GM18873 (cell line): ENCODE data around the gene SYAP1.
"Not testable (repeated sequence)": the region's sequence is repeated elsewhere in the genome, so short reads cannot be mapped to it uniquely, and the experiment has no call there.

Source experiments
- ATAC-seq: cut with Tn5 transposase; IDR thresholded peaks from one replicate; pipeline ENCODE4 v1.9.1; 2021; ENCODE audit warnings: mild to moderate bottlenecking, moderate library complexity, moderate number of reproducible peaks; ENCODE audit not compliant: unreplicated experiment, low FRiP score

SYAP1 gene, protein sequence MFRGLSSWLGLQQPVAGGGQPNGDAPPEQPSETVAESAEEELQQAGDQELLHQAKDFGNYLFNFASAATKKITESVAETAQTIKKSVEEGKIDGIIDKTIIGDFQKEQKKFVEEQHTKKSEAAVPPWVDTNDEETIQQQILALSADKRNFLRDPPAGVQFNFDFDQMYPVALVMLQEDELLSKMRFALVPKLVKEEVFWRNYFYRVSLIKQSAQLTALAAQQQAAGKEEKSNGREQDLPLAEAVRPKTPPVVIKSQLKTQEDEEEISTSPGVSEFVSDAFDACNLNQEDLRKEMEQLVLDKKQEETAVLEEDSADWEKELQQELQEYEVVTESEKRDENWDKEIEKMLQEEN

DNA sequence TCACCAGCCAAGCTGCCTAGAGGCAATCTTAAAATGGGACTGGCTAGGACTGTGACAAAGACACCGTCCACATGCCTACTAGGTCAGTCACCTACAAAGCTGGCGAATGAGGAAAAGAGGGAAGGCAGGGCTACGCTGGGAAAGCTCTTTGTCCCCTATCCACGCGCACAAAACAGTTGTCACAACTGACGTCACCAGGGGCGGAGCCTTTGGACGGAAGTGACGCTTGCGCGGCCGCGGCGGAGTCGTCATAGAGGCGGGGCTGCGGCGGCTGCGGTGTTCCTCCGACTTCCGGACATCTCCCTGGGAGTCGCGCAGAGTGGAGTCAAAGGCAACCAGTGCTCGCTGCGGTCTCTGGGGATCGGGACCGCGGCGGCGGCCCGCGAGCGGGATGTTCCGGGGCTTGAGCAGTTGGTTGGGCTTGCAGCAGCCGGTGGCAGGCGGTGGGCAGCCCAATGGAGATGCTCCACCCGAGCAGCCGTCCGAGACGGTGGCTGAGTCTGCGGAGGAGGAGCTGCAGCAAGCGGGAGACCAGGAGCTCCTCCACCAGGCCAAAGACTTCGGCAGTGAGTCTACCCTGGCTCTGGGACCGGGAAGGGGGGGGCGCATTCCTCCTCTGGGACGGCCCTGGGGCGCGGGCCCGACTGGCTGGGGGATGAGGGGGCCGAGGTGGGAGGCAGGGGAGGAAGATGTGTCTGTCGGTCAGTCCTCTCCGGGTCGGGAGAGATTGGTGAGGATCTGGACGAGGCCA is at the start of gene SYAP1:
Gene SYAP1 (plus strand): TSS at position 279 of the 751 bp plus-strand sequence. CDS start 113 bp downstream, at position 392.
- ATAC-seq = peak; percentile 93

DNA sequence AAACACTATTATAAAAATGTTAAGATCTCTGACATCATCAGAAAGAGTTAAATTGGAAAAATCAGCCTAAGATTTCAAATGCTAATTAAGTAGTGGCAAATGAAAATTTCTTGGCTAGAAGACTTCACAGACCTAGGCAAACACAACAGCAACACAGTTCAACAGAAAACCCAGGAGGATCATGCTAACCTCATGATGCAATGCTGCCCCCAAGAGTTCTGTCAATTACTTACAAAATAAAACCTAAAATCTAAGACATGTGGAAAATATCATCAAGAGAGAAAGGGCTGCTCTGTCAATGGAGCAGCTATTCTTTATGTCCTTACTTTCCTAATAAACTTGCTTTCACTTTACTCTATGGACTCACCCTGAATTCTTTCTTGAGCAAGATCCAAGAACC is 48.4 kb upstream of the SYAP1 start:
- ATAC-seq = no peak

DNA sequence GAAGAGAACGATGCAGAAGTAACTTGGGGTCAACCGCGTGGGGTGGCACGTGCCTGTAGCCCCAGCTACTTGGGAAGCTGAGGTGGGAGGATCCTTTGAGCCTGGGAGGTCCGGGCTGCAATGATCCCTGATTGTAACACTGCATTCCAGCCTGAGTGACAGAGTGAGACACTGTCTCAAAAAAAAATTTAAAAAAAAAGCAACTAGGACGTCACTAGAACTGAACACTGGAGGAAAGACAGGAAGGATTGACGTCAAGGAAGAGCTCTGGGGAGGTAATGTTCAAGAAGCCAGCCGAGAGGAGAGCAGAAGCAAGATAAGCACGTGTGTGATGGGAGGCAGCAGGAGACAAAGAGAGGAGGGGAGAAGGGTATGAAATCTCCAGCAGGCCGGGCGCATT is 40.7 kb upstream of the SYAP1 start:
- no peak for ATAC-seq

DNA sequence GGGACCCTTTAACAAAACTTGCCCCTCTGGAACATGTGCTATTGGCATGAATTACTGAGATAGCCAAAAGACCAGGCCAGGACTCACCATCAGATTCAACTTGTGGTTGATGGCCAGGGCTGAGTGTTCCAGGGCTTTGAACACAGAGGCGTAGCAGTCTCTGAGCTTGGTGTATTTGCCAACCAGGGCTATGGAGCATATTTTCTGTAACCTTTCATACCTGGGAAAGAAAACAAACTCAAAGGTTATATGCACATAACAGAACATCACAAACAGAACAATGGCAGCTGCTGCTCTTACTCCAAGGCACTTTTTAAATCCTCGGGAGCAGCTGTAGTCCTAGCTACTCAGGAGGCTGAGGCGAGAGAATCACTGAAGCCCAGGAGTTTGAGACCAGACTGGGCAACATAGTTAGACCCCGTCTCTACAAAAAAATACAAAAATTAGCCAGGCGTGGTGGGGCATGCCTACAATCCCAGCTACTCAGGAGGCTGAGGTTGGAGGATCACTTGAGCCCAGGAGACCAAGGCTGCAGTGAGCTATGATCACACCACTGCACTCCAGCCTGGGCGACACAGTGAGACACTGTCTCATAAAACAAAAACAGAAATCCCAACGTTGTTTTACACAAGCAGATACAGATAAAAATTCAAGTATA is 36.3 kb upstream of the SYAP1 start:
- ATAC-seq = no peak

DNA sequence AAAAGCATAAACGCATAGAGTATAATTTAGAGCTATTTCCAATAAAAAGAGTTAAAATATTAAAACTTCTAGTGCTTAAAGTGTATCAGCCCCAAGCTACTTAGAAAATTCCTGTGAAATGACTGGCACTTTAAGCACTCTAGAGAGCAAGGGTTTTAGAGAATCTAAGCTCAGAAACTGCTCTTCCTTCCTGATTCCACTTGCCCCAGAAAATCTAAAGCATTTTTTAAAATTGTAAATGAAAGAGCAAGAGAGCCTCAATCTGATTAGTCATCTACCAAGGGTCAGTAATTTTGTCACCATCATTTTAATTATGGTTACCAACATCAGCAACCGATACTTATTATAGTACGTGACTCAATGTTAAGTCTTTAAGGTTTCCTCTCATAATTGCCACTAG is 31.9 kb upstream of the SYAP1 start:
- no peak for ATAC-seq

DNA sequence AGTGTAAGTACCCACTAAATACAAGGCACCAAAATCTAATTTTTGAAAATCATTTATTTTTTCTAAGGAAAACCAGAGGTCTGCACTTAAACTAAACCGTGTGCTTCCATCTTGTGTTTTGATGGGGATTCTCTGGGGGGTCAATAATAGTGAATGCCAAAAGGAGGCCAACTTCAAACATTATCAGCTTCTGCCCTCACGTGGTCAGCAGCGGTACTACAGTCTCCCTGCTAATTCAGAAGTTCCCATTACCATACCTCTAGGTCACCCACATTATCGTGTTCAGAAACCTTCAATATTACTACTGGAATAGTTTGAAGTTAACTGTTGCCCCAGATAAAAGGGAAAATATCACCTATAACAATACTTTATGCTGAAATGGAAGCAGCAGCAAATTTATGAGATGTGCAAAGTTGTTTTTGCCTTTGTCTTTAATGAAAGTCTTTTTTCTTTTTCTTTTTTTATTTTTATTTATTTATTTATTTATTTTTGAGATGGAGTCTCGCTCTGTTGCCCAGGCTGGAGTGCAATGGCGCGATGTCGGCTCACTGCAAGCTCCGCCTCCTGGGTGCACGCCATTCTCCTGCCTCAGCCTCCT is 24.2 kb upstream of the SYAP1 start:
- no peak for ATAC-seq

DNA sequence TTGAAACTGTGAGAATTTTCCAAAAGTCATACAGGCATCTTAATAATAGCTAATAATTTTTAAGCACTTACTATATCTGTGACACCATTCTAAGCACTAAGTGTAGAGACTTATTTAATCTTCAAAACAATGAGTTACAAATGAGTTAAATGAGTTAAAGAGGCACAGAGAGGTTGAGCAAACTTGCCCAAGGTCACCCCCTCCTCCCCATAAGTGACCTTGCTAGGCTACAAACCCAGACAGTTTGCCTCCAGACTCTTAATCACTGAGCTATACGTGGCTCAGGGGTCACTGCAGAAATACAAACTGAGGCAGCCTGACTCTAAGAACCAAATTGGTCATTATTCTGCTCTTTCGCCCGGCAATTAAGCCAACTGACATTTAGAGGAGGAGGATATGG is 22.5 kb upstream of the SYAP1 start:
- no peak for ATAC-seq

DNA sequence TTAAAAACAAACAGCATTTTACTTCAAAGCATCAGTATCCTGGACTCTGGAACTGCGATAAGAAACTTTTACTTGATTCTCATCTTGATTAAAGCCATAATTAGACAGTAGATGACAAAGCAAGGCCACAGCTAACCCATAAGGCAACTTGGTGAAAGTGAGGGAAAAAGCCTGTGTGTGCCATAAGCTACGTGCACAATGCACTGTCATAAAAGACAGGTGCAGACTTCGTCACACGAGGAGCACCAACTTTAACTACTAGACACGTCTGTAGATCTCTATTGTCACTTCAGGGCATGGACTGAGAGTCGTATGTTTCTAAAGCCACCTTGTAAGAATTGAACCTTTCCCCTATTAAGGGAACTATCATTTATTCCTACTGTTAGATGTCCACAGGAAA is 20.0 kb upstream of the SYAP1 start:
- ATAC-seq = no peak

DNA sequence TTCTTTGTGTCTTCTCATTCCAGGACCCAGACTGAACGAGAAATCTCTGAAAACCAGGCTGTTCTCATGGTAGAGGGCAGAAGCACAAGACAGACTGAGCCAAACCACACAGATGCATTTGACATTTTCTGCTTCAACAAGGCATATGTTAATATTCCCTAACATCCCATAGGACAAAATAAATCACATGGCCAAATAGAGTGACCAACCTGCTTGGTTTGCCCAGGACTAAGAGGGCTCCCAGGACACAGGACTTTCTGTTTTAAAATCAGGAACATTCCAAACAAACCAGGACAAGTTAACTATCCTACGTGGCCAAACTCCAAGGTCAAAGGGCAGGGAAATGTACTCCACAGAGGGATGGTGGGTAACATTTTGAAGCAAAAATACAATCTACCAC is 18.7 kb upstream of the SYAP1 start:
- ATAC-seq = no peak

DNA sequence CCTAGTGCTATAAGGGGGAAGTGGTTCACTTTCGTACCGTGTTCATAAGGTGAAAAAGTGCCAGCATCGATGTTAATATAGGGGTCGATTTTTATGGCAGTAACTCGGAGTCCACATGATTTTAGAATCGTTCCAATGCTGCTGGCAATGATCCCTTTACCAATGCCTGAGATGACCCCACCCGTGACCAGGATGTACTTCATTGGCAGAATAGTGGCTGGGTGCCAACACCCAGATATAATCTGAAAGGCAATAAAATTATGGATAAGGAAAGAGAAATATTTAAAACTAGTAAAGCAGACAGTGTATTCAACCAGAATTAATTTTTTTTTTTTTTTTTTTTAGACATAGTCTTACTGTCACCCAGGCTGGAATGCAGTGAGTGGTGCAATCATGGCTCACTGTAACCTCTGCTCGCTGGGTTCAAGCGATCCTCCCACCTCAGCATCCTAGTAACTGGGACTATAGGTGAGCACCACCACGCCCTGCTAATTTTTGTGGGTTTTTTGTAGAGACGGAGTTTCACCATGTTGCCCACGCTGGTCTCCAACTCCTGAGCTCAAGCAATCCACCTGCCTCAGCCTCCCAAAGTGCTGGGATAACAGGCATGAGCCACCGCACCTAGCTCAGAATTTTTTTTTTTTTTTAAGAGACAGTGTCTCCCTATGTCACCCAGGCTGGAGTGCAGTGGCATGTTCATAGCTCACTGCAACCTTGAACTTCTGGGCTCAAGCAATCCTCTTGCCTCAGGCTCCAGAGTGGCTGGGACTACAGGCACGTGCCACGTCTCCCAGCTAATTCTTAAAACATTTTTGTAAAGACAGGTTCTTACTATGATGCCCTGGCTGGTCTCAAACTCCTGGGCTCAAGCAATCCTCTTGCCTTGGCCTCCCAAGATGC is 16.5 kb upstream of the SYAP1 start:
- ATAC-seq = no peak

DNA sequence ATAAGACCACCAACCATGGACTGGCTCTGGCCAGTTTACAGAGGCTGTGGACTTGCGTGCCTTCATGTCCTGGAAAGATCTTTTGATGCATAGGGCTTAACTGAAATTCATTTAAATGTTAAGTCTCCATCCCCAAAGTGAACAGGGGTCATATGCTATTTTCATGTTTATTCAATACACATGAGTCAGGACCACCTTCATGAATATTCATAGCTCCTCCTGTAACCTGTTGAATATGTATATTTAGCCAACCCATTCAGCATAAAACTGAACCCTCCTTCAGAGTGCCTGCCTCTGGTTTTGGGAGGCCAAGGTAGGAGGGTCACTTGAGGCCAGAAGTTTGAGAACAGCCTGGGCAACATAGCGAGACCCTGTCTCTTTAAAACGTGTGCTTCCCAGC is 14.0 kb upstream of the SYAP1 start:
- no peak for ATAC-seq

DNA sequence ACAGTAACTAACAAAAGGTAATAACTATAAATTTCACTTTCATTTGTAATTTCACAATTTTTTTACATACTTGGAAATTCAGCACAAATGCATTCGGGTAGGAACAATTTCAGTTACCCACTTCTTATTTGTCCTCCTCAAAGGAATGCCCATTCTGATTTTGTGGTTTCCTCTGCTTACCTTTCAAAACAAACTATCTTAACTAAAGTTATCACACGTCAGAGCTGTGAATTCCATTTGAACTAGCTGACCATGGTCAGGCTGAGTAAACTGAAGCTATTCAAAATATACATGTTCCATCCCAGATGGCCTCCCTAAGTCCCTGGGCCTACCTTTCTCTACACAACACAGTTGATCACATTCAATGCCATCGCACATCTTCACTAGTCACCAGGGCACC is 11.4 kb upstream of the SYAP1 start:
- no peak for ATAC-seq

DNA sequence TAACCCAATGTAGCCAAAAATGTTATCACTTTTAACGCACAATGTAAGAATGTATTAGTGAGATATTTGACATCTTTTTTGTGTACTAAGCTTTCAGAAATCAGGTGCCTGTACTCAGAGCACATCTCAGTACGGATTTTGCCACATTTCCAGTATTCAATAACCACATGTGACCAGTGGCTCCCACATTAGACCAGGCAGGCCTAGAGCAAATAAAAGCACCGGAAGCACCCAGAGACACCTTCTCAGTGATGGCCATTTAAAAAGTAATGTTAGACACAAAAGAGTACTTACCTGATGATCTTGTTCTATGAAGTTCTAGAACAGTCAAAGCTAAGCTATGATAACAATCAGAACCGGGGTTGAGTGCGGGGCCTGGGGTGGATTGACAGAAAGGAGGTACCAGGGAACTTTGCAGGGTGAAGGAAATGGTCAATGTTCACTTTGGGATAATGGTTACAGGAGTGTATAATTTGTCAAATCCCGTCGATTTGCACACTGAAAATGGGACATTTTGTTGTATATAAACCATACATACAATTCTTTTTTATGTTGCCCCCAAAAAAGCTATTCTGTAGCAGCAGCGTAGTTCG is 8.1 kb upstream of the SYAP1 start:
- no peak for ATAC-seq

DNA sequence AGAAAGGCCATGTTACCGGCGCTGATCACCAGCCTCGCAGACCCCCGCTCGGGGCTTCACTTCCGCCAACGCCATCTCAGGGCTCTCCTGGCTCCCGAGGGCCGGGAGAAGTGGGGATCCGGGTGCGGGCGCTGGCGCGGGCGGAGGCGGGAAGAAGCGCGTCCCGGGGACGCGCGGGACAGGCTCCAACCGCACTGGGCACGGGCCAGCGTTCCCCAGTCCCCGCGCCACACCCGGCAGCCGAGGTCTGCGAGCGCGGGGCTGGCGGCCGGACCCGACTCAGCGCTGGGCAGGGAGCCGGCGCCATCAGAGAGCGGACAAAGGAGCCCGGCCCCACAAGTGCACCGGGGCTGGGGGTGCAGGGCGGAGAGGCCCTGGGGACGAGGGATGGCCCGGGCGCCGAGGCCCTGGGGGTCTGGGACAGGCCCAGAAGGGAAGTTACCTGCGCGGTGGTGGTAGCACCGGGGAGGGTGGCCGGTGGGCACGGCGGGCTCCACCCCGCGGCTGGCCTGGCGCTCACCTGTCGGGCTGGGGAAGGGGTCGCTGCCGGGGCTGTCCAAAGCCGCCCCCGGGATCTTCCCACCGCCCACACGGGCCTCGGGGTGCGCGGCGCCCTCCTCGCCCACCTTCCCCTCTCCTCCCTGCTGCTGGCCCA is 7.4 kb upstream of the SYAP1 start:
- peak; percentile 25 for ATAC-seq

DNA sequence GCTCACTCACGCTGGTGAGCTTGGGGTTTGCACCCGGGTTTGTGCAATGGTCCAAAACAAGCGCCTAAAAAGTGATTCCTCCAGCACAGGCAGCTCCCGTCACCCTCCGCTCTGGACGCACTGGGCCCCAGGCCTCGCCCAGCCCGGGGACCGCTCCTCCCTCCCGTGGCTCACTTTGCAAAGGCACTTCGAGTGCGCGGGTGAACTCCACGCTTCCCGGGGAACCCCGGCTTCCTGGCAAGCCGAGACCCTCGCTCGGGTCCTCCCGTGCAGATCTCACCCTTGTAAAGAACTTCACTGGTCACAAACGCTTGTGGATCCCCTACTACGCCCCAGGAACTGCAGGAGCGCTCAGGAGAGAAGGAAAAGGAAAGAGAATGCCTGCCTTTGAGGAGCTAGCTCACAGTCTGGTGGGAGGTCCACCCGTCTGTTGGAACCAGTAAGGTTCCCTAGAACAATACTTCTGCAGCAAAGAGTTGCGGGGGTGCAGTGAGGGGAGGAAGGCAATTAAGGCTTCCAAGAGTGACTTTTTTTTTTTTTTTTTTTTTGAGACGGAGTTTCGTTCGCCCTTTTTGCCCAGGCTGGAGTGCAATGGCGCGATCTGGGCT is 6.8 kb upstream of the SYAP1 start, which contains the start of gene CTPS2:
Gene CTPS2 (minus strand): TSS at position 122 of the 608 bp plus-strand sequence. CDS start 9,767 bp downstream, outside the sequence.
- ATAC-seq = peak; percentile 71

DNA sequence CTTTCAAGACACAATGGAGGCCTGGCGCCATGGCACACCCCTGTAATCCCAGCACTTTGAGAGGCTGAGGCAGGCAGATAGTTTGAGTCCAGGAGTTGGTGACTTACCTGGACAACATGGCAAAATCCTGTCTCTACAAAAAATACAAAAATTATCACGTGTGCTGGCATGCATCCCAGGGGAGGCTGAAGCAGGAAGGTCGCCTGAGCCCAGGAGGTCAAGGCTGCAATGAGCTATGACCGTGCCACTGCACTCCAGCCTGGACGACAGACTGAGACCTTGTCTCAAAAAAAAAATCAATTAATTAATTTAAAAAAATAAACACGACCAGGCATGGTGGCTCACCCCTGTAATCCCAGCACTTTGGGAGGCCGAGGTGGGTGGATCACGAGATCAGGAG is 4.9 kb upstream of the SYAP1 start:
- ATAC-seq = no peak

DNA sequence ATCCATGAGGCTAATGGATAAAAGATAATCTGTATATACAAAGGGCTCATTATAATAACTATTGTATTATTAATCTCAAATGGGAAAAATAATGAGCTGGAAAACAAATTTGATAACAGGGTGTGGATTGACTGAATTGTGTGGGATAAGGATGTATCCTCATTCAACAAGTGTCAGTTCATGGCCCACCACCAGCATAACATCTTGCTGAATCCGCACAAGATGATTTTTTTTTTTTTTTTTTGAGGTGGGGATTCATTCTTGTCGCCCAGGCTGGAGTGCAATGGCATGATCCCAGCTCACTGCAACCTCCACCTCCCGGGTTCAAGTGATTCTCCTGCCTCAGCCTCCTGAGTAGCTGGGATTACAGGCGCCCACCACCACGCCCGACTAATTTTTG is 3.8 kb upstream of the SYAP1 start:
- not testable (repeated sequence) for ATAC-seq

DNA sequence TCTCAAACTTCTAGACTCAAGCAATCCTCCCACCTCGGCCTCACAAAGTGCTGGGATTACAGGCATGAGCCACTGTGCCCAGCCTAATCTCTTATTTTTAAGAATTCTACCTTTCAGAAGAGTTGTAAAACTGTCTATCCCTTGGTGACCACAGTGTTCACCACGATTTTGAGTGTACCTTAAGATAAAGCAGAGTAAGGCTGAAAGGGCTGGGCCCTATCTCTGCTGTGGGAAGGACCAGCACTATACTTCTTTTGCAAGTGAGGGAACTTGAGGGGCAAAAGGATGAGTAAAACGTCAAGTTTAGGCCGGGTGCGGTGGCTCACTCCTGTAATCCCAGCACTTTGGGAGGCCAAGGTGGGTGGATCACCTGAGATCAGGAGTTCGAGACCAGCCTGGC is 3.0 kb upstream of the SYAP1 start:
- not testable (repeated sequence) for ATAC-seq
